SIG-M5 treated with dmso at 0.1 percent for 504 hours (cell line): Measurements from ENCODE around the gene ELP5.

ENCODE experiments used
- DNase-seq: peaks from one replicate; lab custom pipeline; 2025; ENCODE audit not compliant: unreplicated experiment; lab: John Stamatoyannopoulos, UW

The ELP5 gene

DNA sequence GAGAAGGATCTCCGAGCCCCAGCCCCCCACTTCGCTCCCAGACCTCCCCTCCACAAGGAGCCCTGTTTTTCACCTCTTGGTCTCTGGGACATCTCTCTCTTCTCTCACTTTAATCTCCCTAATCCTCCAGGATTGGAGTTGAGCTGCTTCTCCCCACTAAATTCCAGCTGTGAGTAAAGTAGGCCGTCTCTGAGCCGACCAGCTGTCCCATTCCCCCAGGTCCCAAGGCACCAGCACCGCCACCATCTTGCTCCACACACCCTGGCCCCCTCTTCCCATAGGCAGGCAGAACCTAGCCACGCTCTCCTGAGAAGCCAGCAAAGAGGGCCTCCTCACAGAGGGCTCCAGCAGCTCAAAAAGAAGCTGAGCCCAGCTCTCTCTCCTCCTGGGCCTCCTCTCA, 33.3 kb upstream of the ELP5 start:
- no peak for DNase-seq

DNA sequence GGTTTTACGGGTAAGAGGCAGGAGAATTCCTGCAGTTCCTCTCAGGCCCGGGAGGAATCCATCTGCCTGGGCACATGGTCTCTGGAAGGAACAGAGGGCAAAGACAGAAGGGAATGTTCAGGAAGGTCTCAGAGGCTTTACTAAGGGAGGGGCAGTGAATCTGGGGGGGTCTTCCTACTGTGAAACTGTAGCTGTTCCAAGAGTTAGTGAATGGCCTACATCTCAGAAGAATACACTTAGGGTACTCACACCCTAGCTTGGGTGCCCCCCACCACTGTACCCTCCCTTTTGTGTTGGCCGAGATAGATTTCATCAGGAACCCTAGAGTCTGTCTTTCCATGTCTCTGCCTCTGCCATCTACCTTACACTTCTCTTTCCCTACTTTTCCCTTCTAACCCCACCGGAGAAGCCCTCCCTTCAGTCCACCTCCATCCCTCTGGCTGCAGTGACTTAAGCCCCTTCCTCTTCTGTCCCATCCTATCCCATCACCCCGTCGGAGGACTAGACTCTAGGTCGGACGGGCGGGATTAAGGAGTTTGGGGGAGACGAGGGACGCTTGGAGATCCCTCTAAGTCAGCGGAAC, 32.7 kb upstream of the ELP5 start:
- DNase-seq: no peak

DNA sequence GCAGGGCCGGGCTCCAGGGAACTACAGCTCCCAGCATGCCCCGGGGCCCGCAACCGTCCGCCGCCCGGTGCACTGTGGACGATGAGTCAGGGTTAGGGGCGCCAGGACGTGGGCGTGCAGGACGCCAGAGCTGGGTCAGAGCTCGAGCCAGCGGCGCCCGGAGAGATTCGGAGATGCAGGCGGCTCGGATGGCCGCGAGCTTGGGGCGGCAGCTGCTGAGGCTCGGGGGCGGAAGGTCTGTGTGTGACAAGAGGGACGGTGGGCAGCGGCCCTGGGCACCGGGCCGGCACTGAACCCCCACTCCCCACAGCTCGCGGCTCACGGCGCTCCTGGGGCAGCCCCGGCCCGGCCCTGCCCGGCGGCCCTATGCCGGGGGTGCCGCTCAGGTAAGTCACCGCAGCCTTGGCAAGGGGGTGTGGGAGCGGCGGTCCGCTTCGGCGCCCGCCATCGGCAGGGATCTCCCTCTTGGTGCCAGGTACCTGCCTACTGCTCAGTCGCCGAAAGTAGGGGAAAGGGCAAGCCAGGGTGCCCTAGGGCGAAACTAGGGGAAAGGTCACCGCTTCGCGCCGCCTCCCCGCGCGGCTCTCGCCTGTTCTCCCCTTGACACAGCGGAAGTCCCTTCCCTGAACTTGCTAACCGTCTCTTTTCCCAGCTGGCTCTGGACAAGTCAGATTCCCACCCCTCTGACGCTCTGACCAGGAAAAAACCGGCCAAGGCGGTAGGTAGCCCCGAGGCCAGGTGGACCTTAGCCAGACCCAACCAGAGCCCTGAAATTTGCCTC, 32.0 kb upstream of the ELP5 start, which contains the start of the genes ACADVL and DLG4:
Gene ACADVL (plus strand): TSS at position 127 of the 781 bp plus-strand sequence. CDS start 47 bp downstream, at position 174.
Gene DLG4 (minus strand): TSS at position 25 of the 781 bp plus-strand sequence.
- DNase-seq: peak; percentile 72

DNA sequence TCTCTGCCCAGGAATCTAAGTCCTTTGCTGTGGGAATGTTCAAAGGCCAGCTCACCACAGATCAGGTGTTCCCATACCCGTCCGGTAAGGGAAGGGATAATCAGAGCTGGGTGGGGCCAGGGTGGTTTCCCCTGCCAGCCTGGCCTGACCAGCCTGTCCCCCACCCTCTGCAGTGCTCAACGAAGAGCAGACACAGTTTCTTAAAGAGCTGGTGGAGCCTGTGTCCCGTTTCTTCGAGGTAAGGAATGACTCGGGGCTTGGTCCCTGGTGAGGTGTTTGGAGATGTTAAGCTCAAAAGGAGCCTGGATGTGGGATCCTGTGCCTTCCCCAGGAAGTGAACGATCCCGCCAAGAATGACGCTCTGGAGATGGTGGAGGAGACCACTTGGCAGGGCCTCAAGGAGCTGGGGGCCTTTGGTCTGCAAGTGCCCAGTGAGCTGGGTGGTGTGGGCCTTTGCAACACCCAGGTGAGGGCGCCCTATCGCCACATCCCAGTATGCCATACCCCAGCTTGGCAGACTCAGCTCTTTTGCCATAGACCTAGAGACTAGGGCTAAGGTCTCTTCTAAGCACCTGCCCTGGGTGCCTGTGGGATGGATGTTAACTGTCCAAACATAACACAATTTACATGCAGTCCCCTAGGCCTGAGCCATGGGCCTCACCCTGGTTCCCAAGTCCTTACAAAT, 31.3 kb upstream of the ELP5 start:
- DNase-seq: peak; percentile 42

DNA sequence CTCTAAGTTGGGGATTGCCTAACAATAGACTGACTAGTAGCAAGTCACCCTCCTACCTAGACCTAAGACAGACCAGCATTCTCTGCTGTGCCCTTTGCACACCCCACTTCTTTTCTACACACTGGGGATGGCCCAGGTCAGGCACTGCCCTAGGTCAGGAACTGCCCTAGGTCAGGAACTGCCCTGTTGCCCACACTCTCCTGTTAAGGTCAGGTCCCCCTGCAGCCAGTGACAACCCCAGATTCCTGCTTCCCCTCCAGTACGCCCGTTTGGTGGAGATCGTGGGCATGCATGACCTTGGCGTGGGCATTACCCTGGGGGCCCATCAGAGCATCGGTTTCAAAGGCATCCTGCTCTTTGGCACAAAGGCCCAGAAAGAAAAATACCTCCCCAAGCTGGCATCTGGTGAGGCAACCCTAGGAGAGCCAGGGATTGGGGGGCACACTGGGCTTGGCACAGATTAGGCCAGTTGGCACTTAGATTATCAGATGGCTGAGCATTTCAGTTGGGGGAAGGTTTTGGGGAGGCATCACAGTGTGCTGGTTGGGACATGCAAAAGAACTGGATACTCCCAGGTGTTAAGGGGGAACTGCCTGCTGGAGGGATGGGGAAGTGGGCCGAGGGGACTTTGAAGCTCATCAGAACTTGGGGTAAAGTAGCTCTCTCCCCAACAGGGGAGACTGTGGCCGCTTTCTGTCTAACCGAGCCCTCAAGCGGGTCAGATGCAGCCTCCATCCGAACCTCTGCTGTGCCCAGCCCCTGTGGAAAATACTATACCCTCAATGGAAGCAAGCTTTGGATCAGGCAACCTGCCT, 30.5 kb upstream of the ELP5 start:
- DNase-seq: no peak

DNA sequence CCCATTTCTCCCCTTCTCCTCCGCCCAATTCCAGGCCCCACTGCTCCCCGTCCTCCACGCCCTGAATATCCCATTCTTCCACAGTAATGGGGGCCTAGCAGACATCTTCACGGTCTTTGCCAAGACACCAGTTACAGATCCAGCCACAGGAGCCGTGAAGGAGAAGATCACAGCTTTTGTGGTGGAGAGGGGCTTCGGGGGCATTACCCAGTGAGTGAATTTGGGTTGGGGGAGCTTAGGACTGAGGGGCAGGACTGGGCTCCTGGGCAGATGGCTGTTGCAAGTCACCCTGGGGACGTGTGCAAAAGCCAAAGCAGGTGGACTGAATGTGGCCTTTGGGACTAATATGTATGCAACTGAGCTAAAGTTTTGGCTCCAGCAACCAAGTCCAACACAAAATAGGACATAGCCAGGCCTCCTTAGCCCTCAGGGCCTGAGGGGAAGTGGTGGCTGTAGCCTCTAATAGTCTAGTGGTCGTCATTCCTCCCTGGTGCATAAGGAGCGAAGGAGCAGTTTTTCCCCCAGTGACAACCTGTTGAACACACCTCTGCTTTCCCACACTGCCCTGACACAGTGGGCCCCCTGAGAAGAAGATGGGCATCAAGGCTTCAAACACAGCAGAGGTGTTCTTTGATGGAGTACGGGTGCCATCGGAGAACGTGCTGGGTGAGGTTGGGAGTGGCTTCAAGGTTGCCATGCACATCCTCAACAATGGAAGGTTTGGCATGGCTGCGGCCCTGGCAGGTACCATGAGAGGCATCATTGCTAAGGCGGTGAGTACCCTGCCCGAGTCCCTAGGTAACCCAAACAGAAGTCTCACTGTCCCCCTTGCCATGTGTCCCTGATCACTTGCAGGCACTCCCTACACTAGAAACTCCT, 29.7 kb upstream of the ELP5 start:
- DNase-seq: no peak

DNA sequence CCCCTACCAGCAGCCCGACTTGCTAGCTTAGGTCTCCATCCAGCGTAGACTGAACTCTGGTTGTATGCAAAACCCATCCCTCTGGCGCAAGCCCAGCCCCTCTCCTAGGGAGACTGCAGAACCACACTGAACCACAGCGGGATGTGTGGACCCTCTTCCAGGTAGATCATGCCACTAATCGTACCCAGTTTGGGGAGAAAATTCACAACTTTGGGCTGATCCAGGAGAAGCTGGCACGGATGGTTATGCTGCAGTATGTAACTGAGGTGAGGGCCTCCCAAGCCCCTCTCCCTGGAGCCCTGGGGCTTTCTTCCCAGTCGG, 29.1 kb upstream of the ELP5 start:
- DNase-seq: no peak

DNA sequence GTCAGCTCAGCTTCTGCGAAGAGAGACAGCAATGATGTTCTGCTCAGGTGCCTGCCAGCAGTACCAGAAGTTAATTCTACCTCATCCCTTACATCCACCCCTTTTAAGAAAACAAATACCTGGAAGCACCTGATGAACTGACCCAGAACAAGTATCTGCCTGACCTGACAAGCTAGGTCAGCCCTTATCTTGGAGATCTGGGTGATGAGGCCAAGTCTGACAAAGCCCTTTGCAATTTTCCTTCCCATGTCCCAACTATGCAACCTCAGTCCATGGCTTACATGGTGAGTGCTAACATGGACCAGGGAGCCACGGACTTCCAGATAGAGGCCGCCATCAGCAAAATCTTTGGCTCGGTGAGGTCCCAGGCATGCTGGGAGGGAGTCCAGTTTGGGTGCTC, 28.6 kb upstream of the ELP5 start:
- DNase-seq: no peak

DNA sequence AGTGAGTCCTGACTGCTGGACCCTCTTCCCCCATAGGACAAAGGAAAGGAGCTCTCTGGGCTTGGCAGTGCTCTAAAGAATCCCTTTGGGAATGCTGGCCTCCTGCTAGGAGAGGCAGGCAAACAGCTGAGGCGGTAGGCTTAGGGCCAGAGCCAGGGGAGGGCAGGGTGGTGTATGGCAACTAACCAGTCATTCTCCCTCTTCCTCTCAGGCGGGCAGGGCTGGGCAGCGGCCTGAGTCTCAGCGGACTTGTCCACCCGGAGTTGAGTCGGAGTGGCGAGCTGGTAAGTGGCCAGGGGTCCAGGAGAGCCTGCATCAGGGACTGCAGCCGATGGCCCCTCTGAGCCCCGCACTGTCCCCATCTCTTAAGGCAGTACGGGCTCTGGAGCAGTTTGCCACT, 27.9 kb upstream of the ELP5 start:
- DNase-seq: no peak

DNA sequence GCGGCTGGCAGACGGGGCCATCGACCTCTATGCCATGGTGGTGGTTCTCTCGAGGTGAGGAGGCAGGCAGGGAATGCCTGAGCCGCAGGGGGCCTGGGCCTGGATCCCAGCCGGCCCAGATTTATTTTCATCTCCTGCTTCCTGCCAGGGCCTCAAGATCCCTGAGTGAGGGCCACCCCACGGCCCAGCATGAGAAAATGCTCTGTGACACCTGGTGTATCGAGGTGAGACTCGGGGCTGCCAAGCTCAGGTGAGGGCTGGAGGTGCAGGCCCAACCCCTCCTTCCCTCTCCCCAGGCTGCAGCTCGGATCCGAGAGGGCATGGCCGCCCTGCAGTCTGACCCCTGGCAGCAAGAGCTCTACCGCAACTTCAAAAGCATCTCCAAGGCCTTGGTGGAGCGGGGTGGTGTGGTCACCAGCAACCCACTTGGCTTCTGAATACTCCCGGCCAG, 27.3 kb upstream of the ELP5 start:
- DNase-seq: no peak

DNA sequence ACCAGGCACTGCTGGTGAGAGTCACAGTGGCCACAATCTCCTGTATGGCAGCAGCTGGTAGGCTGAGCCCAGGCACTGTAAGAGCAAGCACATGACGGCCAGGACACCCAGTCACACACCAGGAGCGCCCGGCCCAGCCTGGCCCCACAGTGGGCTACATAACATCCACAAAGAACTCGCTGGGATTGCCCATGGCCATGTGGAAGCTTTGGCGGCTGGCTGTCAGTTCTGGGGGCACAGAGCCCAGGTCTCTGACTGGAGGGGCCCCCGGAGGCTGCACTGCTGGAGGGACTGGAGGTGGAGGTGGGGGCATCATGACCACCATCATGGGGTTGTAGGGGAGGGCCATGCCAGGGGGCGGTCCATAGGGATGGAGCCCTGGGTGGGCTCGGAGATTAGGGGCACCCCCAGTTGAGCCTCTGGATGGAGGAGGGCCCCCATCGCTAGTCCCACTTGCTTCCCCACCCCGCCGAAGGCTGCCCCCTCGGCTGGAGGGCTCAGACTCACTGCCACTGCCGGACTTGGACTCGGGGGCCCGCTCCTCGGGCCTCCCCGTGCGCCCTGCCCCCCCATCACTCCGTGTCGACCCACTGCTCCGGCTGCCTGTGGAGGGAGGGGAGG, 26.2 kb upstream of the ELP5 start:
- DNase-seq: no peak

DNA sequence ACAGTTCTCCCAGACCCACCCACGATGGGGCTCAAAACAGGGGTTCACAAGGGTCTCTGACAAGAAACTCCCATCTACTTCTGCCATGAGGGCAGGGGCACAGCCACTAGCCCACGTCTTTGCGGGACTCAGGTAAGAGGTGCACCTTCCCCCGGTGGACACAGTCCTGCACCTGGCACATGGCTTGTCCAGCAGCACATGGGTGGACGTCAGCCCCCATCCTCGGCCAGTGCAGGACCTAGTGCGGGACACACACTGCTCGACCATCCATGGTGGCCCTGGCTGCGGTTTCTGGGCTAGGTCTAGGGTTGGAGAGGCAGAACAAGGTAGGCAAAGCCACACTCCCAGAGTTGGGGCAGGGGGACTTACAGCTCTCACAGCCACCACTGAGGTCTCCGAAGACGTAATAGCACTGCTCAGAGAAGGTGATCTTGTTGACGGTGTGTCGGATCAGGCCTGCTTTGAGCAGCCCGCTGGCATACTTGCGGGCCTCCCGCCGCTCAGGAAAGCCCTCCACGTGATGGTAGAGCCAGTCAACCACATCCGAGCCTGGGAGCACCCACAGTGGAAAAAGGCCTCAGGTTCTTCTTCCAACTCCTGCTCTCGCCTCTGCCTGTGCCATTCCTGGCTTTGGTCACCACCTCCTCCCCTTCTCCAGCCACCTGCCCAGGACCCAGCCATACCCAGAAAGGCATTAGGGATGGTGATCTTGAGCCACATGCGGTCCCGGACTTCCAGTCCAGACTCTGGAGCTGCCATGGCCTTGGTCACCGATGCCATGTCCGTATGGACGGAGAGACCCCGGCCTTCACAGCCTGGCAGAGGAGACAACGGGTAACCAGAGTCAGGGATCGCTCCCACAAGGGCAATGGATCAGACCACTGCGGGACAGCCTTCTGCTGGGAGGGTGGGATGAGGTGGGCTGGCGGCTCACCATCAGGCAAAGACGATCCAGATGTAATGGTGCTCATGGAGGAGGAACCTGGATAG, 25.0 kb upstream of the ELP5 start:
- DNase-seq: no peak

DNA sequence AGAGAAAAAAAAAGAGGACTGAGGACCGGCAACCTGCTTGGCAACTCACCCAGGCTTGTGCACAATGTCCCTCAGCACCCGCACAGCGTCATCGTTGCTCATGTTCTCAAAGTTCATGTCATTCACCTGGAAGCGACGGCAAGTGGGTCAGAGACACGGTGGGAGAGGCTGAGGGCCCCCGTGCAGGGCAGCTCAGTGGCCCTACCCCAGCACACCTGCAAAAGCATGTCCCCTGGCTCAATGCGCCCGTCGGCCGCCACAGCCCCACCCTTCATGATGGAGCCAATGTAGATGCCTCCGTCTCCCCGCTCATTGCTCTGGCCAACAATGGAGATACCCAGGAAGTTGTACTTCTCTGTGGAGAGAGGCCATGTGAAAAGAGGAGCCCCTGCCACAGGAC, 23.1 kb upstream of the ELP5 start:
- DNase-seq: no peak

DNA sequence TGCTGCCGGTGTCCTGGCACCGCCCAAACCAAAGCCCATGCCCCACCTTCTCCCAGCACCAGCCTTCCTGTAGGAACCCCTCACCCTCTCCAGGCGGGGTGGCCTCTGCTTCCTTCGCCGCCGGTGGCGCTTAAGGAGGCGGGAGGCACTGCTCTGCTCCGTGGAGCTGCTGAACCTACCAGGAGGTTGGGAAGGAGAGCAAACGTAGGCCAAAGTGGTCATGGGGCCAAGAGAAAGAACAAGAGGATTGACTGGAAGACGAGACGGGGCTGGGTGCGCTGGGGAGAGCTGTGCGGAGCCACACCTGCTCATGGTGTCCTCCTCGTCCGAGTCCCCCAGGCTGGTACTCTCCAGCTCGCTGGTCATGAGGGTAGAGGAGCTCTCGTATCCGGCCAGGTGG, 22.5 kb upstream of the ELP5 start:
- no peak for DNase-seq

DNA sequence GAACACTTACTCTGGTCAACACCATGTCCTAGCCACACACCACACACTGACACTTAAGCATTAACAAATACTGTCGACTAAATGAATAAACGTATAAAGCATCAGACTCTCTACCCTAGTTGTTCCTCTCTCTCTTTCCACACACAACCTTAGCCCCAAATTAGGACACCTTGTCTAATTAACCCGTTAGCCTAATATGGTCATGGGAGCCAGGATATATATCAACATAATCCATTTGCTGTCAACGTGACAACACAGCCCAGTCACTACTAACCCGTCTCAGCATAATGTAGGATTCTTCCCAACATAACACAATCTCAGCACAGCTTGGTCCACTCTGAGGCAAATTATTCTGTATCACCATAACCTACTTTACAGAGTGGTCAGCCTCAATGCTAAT, 19.9 kb upstream of the ELP5 start:
- DNase-seq: no peak

DNA sequence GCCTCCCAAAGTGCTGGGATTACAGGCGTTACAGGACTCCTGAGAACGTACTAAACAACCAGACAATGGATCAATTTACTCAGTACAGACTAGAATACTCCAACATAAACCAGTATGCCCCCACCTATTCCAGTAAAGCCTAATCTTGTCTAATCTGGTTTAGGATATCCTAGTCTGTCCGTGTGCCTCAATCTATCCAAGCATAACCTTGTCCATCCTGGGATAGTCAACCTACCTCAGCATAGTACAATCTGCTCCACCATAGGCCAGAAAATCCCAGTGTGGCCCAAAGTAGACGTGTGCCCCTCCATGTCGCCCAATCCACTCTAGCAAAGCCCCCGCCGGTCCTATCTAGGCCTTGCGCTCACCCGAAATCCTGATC, 18.3 kb upstream of the ELP5 start:
- no peak for DNase-seq

DNA sequence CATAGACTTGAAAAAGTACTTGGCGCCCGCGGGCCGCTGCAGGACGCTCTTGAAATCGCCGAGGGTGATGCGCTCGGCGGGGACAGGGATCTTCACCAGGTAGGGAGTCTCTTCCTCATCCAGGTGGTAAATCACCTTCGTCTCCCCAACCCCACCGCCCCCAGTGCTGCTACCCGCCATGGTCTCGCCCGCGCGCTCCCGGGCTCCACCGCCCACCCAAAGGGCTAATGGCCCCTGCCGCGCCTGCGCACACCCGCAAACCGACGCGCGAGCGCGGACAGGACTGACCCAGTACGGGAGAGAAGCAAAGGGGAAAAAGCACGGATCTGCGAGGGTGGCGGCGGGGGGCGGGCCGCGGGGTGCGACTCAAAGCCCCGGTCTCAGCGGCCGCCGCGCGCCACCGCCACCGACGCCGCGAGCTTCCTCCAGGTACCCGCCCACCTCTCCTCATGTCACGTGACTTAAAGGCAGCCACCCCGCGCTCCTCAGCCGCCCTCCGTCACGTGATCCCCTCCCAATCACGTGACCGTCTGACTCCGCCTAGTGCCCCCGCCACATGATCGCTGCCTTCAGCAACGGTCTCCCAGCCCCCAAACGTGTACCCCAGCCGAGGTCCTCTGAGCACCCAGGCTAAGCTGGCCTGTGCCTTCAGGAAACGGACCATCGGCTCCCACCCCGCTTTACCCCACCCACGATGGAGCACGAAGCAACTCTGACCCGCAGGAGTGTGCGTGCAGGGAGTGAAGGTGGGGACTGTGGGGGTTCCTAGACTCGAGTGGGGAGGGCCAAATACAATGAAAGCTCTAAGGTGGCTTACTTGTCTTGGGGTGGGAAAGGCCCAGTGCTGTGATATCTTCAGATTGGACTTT, 17.7 kb upstream of the ELP5 start, which contains the start of gene DVL2:
Gene DVL2 (minus strand): TSS at position 435 of the 869 bp plus-strand sequence. CDS start 255 bp downstream, at position 180.
- peak; percentile 93 for DNase-seq
